B cell (primary cell): ENCODE measurements around the gene NECAB2. TPM values are rescaled to one million over a fixed set of nuclear protein-coding genes. Genes with fewer than 3 reads are reported as not detected.

Experiments
- ATAC-seq: fragments of 200-7000 bp; cut with Tn5 transposase; one replicate; pipeline ENCODE4 v1.10.0; 2021; ENCODE audit warnings: low read depth, mild to moderate bottlenecking, moderate number of reproducible peaks, moderate library complexity
- CTCF ChIA-PET: fragments of 350-600 bp; sonication (Branson Sonifier 250); formaldehyde crosslinking; loops from one replicate; lab custom pipeline; 2021; ENCODE audit warnings: antibody characterized with exemption, inconsistent platforms; lab: Charles Lee
- POLR2A ChIA-PET: fragments of 350-600 bp; sonication (Branson Sonifier 250); formaldehyde crosslinking; loops from one replicate; lab custom pipeline; 2021; ENCODE audit warnings: antibody characterized with exemption; lab: Charles Lee
- DNase-seq: peaks from one replicate; pipeline ENCODE4 v3.0.0; 2013
- H2AFZ ChIP-seq: 2 replicates; pipeline ENCODE4 v1.6.1; 2012; ENCODE audit warnings: mild to moderate bottlenecking, low read depth, low read length; ENCODE audit not compliant: insufficient read depth, poor library complexity, severe bottlenecking
- H3K27ac ChIP-seq, 2 donors: 1 replicate in 1 of 2; 2 replicates in 1 of 2; pipeline ENCODE4 v1.5.1; 2012 to 2013; ENCODE audit warnings: low read length in 2 of 2, mild to moderate bottlenecking in 2 of 2, moderate library complexity in 1 of 2
- H3K27me3 ChIP-seq, 4 experiments: fragments of 200-600 bp in 1 of 4; sonication (generic) in 1 of 4; replicated peaks in 1 of 4; 1 replicate in 2 of 4; 2 replicates in 2 of 4; pipeline versions ENCODE4 v1.6.1 to v1.7.0; 2013 to 2016; ENCODE audit warnings: low read length in 3 of 4, mild to moderate bottlenecking in 2 of 4, mixed read lengths in 1 of 4, moderate library complexity in 1 of 4; ENCODE audit not compliant: insufficient read depth in 4 of 4, control insufficient read depth in 3 of 4; ENCODE audit errors: control extremely low read depth in 1 of 4
- H3K36me3 ChIP-seq, 2 experiments: replicated peaks in 1 of 2; 1 replicate in 1 of 2; 2 replicates in 1 of 2; pipeline versions ENCODE4 v1.6.1 to v1.7.1; 2013; ENCODE audit warnings: low read length in 1 of 2; ENCODE audit not compliant: insufficient read depth in 2 of 2, control insufficient read depth in 1 of 2; ENCODE audit errors: control extremely low read depth in 1 of 2, extremely low read depth in 1 of 2
- H3K4me1 ChIP-seq, 2 donors: fragments of 200-600 bp in 1 of 2; sonication (generic) in 1 of 2; 1 replicate in 1 of 2; 2 replicates in 1 of 2; pipeline versions ENCODE4 v1.5.1 to v1.6.1; 2013 to 2017; ENCODE audit warnings: low read length in 2 of 2; ENCODE audit not compliant: control insufficient read depth in 2 of 2, insufficient read depth in 2 of 2
- H3K4me2 ChIP-seq: replicated peaks from 2 replicates; pipeline ENCODE3; 2012; ENCODE audit warnings: mild to moderate bottlenecking, low read depth, low read length; ENCODE audit not compliant: poor library complexity, severe bottlenecking
- H3K4me3 ChIP-seq, 5 experiments: fragments of 200-600 bp in 1 of 5; sonication (generic) in 1 of 5; 1 replicate in 3 of 5; 2 replicates in 2 of 5; pipeline versions ENCODE4 v1.5.1 to v1.7.0; 2011 to 2016; ENCODE audit warnings: low read length in 4 of 5, mild to moderate bottlenecking in 4 of 5, low read depth in 2 of 5, control low read depth in 1 of 5, moderate library complexity in 1 of 5; ENCODE audit not compliant: insufficient read depth in 1 of 5; ENCODE audit errors: control extremely low read depth in 1 of 5, extremely low read depth in 1 of 5
- H3K79me2 ChIP-seq: fragments of 200-600 bp; sonication (generic); one replicate; pipeline ENCODE4 v1.6.0; 2016; ENCODE audit warnings: low read length; ENCODE audit not compliant: control insufficient read depth, insufficient read depth
- H3K9ac ChIP-seq: fragments of 200-600 bp; sonication (generic); 2 replicates; pipeline ENCODE4 v1.6.1; 2017; ENCODE audit warnings: mild to moderate bottlenecking, low read length, moderate library complexity
- H3K9me3 ChIP-seq, 3 donors: one replicate each; pipeline versions ENCODE4 v1.6.1 to v1.7.1; 2013; ENCODE audit warnings: low read length in 2 of 3; ENCODE audit not compliant: control insufficient read depth in 2 of 3, insufficient read depth in 1 of 3; ENCODE audit errors: control extremely low read depth in 1 of 3
- H4K20me1 ChIP-seq: 2 replicates; pipeline ENCODE4 v1.6.0; 2012; ENCODE audit warnings: mild to moderate bottlenecking, low read length; ENCODE audit not compliant: insufficient read depth, control insufficient read depth, poor library complexity, severe bottlenecking
- H3K27ac Mint-ChIP-seq: one replicate; pipeline ENCODE4 v1.8.0; 2021; ENCODE audit warnings: mixed read lengths
- H3K27me3 Mint-ChIP-seq: one replicate; pipeline ENCODE4 v1.8.0; 2021; ENCODE audit warnings: mixed read lengths
- H3K4me1 Mint-ChIP-seq: one replicate; pipeline ENCODE4 v1.8.0; 2021; ENCODE audit warnings: mixed read lengths
- H3K4me3 Mint-ChIP-seq: one replicate; pipeline ENCODE4 v1.8.0; 2021; ENCODE audit warnings: mixed read lengths
- H3K9me3 Mint-ChIP-seq: one replicate; pipeline ENCODE4 v1.8.0; 2022; ENCODE audit warnings: mixed read lengths; ENCODE audit not compliant: insufficient read depth
- CTCF ChIP-seq: fragments of 200-600 bp; IDR thresholded peaks from one replicate; pipeline ENCODE4 v1.8.0; 2022; ENCODE audit warnings: antibody characterized with exemption, mild to moderate bottlenecking
- EZH2 ChIP-seq: IDR thresholded peaks from 2 replicates; pipeline ENCODE4 v1.6.1; 2012; ENCODE audit warnings: borderline replicate concordance, low read depth, mild to moderate bottlenecking, moderate library complexity, low read length; ENCODE audit not compliant: insufficient read depth, poor library complexity, severe bottlenecking
- WGBS: methylation state at CpG from one replicate; pipeline ENCODE4 v1.1.5; 2013; ENCODE audit warnings: missing lambda C conversion rate; ENCODE audit not compliant: insufficient coverage; 5-methylcytosine and 5-hydroxymethylcytosine counted together
- intact Hi-C: fragments of 100-400 bp; cut with micrococcal nuclease; formaldehyde crosslinking; loops from one replicate; pipeline ENCODE4 v1.10.0; 2022
- polyA plus RNA-seq: library from polyadenylated mRNA; depleted of rRNA; stranded (reverse); fragments of >200 nt; gene quantifications from 2 replicates; pipeline ENCODE4 v1.2.3, GENCODE V29; 2012
- total RNA-seq, 2 donors: library from RNA; stranded (reverse); fragments of 120-200 nt in 1 of 2; gene quantifications; 1 replicate in 1 of 2; 2 replicates in 1 of 2; pipeline versions ENCODE4 v1.2.3 to v1.2.4, GENCODE V29; 2013 to 2022

Gene NECAB2
- total and polyA plus RNA-seq, 2 donors (not counting 1 experiment from before 2014, with no cell fraction given), result not detected

- Mint-ChIP-seq H3K9me3 (no peaks in the 10 kb centered on the region), H3K4me3 (no peak overlapping the region), H3K4me1 (peaks cover 12% of the 10 kb centered on the region), H3K27me3 (peaks cover 17% of the 10 kb centered on the region), H3K27ac (no peak overlapping the region)
- peaks cover 12 to 13% of the 10 kb centered on the region in 2 donors for H3K4me1 ChIP-seq
- H3K79me2 ChIP-seq, result no peaks in the 10 kb centered on the region
- 77% methylated on average over 16 of the region's 23 CpGs for WGBS
- no peak overlapping the region for H3K27ac ChIP-seq
- H3K9ac ChIP-seq, result no peak overlapping the region
- no peak for DNase-seq
- H3K9me3 ChIP-seq, result peaks cover 0 to 7% (median 0%) of the 10 kb centered on the region in 3 donors
- H3K27me3 ChIP-seq, result peaks cover 0 to 44% (median 10%) of the 10 kb centered on the region in 4 experiments
- H3K4me2 ChIP-seq, result no peak overlapping the region
- intact Hi-C loops, result loop anchor here (1.0 to 5.0 kb wide), 3 partner anchors 112 to 232 kb away; partner anchors contain the start of gene TAF1C
- no peak for ATAC-seq
- H2AFZ ChIP-seq, result no peak overlapping the region
- H4K20me1 ChIP-seq, result no peaks in the 10 kb centered on the region
- H3K4me3 ChIP-seq, result no peak overlapping the region
- TF ChIP-seq CTCF (no peak), EZH2 (no peak)
- ChIA-PET CTCF (interaction anchor here (0.9 to 3.2 kb wide), 2 partner anchors 112 to 131 kb away, joined by 3 to 16 read pairs; no protein-coding TSS in a partner anchor), POLR2A (no interaction called here)
- H3K36me3 ChIP-seq, result no peaks in the 10 kb centered on the region
Measured at GRCh38 chr16:83955218-83956130, 12.6 kb upstream of the NECAB2 start.
